ENCODE measurements around the gene PMPCA. TPM values are rescaled to one million over a fixed set of nuclear protein-coding genes. Genes with fewer than 3 reads are reported as not detected.

PMPCA gene
- total and polyA plus RNA-seq, 2 of the 8 experiments (the other 6 are each of a cell fraction or from before 2014, with no cell fraction given) = 60.0 to 88.2 TPM

DNA sequence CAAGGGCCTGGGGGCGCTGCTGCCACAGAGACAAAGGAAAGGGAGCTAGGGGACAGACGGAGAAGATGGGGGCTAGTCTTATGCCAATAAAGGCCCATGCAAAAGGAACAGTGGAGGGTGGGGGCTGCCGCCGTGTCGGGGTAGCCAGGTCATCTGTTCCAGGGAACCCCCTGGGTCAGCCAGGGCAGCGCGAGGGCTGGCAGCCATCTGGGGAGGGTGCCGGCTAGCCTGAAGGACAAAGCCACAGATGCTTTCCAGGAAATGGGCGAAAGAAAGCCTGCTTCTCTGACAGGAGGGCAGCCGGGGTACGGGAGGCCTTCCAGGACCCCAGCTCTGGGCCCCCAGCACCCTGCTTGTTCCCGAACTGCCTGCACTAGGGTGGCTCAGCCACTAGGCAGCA is 35.4 kb upstream of the PMPCA start:
- Histone ChIP-seq H3K23me2 (ENCODE audit: low read depth, low read length) (no peaks in the 10 kb centered on the region), H3K9ac (replicated peaks in 1 of 4; ENCODE audit: extremely low read depth in 1 of 4, low read depth in 3 of 4, low read length in 3 of 4) (no peak overlapping the region), H4K20me1 (replicated peaks in 1 of 2; ENCODE audit: control insufficient read depth in 1 of 2, insufficient read depth in 2 of 2, low read length in 2 of 2) (peaks cover 5 to 8% of the 10 kb centered on the region in 2 experiments), H2BK12ac (ENCODE audit: low read depth, low read length) (no peak overlapping the region), H3K36me3 (ENCODE audit: control insufficient read depth in 2 of 4, insufficient read depth in 4 of 4, low read length in 3 of 4) (peaks cover 0 to 19% (median 2%) of the 10 kb centered on the region in 4 experiments; a peak in 5 of 8 replicates), H3K14ac (ENCODE audit: insufficient read length) (no peak overlapping the region), H3K23ac (ENCODE audit: insufficient read length) (no peak overlapping the region), H3K56ac (replicated peaks; ENCODE audit: insufficient read length, low read depth, low read length) (no peak overlapping the region), H3K79me1 (ENCODE audit: low read depth, low read length) (no peaks in the 10 kb centered on the region), H3K18ac (ENCODE audit: extremely low read depth, low read length) (no peak overlapping the region), H3K4me3 (ENCODE audit: extremely low read depth in 1 of 4, insufficient read depth in 2 of 4, low read depth in 3 of 4, low read length in 4 of 4) (no peak overlapping the region), H3K9me3 (ENCODE audit: insufficient read depth in 2 of 2, low read depth in 1 of 2, low read length in 1 of 2) (no peaks in the 10 kb centered on the region), H3K4me2 (ENCODE audit: insufficient read depth in 1 of 2, low read depth in 2 of 2, low read length in 2 of 2) (no peak overlapping the region), H2BK5ac (ENCODE audit: low read depth, low read length) (no peak overlapping the region), H4K8ac (ENCODE audit: extremely low read depth, insufficient read depth, low read length) (no peak overlapping the region), H3K27me3 (replicated peaks in 1 of 4; ENCODE audit: control insufficient read depth in 3 of 4, extremely low read depth in 1 of 4, insufficient read depth in 3 of 4, low read length in 3 of 4) (no peaks in the 10 kb centered on the region), H3K27ac (ENCODE audit: low read depth, low read length) (no peak overlapping the region), H3K4ac (replicated peaks; ENCODE audit: insufficient read length, low read depth, low read length) (no peak overlapping the region), H2BK15ac (ENCODE audit: low read length) (no peak overlapping the region), H2AK5ac (ENCODE audit: low read depth, low read length) (no peak overlapping the region), H2BK120ac (replicated peaks; ENCODE audit: low read depth, low read length) (no peak overlapping the region), H3K4me1 (replicated peaks in 1 of 4; ENCODE audit: control insufficient read depth in 3 of 4, insufficient read depth in 4 of 4, low read length in 3 of 4) (no peaks in the 10 kb centered on the region), H4K5ac (ENCODE audit: insufficient read length, low read depth, low read length) (no peak overlapping the region), H2BK20ac (ENCODE audit: low read length) (no peak overlapping the region), H2AFZ (ENCODE audit: low read length) (no peak overlapping the region), H3K79me2 (ENCODE audit: control insufficient read depth in 1 of 2, insufficient read depth in 2 of 2, low read length in 2 of 2) (no peaks in the 10 kb centered on the region), H4K91ac (replicated peaks; ENCODE audit: insufficient read length, low read length) (no peak overlapping the region)
- FAIRE-seq (no peak), DNase-seq (ENCODE audit: low read depth in 1 of 2, low spot score in 2 of 2) (no peak)
- WGBS, 2 experiments (ENCODE audit: extremely low coverage in 1 of 2, insufficient coverage in 1 of 2, insufficient read length in 1 of 2, insufficient replicate concordance in 2 of 2, low coverage in 1 of 2, low lambda C conversion rate in 2 of 2, missing lambda C conversion rate in 1 of 2) = 89% methylated on average over 11 of the region's 12 CpGs; no CpG with 5 or more reads in 1 of the 2 experiments
- ChIA-PET POLR2A (ENCODE audit: partially characterized antibody) (interaction anchor here (0.8 to 7.2 kb wide), 12 partner anchors 8 to 63 kb away, joined by 3 to 43 read pairs (median 10); partner anchors contain the start of genes DNLZ and SNAPC4), CTCF (ENCODE audit: partially characterized antibody) (interaction anchor here (0.9 to 1.9 kb wide), 9 partner anchors 8 to 272 kb away, joined by 3 to 8 read pairs (median 3); partner anchors contain the start of gene DNLZ)
- TF ChIP-seq BCL11A (IDR thresholded peaks at IDR 0.05; ENCODE audit: low read depth in 2 of 2, low read length in 2 of 2) = no peak
- TF ChIP-seq, protein P1, sequence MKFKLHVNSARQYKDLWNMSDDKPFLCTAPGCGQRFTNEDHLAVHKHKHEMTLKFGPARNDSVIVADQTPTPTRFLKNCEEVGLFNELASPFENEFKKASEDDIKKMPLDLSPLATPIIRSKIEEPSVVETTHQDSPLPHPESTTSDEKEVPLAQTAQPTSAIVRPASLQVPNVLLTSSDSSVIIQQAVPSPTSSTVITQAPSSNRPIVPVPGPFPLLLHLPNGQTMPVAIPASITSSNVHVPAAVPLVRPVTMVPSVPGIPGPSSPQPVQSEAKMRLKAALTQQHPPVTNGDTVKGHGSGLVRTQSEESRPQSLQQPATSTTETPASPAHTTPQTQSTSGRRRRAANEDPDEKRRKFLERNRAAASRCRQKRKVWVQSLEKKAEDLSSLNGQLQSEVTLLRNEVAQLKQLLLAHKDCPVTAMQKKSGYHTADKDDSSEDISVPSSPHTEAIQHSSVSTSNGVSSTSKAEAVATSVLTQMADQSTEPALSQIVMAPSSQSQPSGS (IDR thresholded peaks at IDR 0.05; ENCODE audit: low read length) = no peak
- no peak for TF ChIP-seq BACH1 (IDR thresholded peaks at IDR 0.05; ENCODE audit: low read length)
- no peak for TF ChIP-seq SAP30 (IDR thresholded peaks at IDR 0.05; ENCODE audit: insufficient read depth, insufficient replicate concordance, low read length)
- TF ChIP-seq FOSL1 (IDR thresholded peaks at IDR 0.05; ENCODE audit: insufficient read depth, low read depth, low read length) = no peak
- no peak for TF ChIP-seq POLR2A (IDR thresholded peaks at IDR 0.05; ENCODE audit: control extremely low read depth in 1 of 2, low read depth in 2 of 2, low read length in 2 of 2)

Measured in H1 (cell line).